ENCODE measurements around the gene CAMK1.
"Not testable (repeated sequence)": the region's sequence is repeated elsewhere in the genome, so short reads cannot be mapped to it uniquely, and the experiment has no call there.

Gene CAMK1

DNA sequence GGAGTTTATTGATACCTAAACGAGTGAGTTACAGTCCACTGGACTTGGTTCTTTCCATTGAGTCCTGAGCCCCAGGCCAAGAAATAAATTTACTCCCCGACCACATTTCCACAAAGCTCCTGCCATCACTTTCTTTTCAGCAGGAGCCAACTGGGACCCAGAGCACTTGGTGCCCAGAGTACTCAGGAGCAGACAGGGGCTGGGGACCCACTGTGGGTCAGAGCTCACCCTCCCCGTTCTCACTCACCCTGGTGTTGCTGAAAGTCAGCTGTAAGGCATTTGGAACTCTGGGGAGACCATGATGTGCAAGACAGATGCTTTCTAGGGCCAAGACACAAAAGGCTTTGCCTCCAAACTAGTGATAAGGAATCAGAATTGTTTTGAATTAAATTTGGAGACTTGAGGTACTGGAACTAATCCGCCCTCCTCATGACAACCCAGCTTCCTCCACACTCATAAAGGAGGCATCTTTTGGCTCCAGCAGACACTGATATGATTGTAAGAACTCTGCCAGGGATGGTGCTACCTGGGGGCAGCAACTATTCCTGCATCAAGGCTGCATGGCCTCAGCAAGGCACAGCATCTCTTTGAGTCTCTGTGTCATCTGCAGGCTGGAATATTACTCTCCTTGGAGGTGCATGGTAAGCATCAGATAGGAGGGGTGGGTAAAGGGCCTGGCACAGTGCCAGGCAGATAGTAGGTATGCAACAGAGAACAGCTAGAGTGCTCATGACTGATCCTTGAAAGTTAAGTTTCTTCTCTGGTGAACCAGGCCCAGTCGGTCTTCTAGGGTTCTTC, 7.3 kb upstream of the CAMK1 start:
- DNase-seq (ENCODE audit: low read depth, low spot score) = no peak

DNA sequence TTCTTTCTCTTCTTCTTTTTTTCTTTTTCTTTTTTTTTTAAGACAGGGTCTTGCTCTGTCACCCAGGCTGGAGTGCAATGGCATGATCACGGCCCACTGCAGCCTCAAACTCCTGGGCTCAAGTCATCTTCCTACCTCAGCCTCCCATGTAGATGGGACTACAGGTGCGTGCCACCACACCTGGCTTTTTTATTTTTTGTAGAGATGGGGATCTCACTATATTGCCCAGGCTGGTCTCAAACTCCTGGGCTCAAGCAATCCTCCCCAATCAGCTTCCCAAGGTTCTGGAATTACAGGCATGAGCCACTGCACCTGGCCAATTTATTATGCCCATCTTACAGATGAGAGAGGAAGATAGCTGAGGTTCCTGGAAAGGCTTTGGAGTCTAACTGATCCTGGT, 1.3 kb upstream of the CAMK1 start:
- not testable (repeated sequence) for DNase-seq (ENCODE audit: low read depth, low spot score)

DNA sequence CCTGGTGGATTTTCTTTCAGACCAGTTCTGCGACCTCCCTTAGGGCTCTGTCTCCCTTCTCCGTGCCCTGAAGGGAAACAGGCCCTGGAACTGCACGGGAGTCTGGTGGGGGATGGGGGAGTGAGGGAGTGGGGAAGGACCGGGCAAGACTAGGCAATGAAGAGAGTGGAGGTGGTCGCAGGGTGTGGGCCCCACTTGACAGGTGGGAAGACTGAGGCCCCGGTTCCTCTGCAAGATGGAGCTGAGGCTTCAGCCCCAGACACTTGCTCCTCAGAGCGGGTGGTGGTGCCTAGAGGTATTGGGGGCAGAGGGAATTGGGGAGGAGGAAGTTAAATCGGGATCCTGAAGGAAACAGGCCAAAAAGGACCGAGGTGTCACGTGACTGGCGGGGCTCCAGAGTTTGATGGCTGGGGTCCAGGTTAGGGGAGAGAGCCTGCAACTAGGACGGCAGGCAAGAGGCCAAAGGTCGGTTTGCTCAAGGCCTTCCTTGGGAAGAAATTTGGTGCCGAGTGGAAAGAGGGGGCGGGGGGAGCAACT, 597 bp upstream of the CAMK1 start:
- DNase-seq (ENCODE audit: low read depth, low spot score) = no peak

DNA sequence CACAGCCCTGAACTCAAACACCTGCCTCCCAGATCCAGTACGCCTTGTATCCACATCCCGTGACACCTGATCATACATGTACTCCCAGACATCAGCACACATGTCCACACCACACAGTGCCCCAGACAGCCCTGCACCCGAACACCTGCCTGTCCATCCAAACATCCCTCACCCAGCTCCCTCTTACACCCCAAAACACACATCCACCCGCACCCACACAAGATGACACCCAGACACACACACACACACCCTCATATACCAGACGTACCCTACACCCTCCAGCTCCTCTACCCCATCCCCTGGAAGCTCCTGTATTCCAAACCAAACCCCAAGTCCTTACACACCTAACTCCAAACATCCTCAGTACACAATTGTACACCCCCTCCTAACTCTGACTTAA, 735 bp downstream of the CAMK1 start:
- DNase-seq (ENCODE audit: low read depth, low spot score) = no peak

DNA sequence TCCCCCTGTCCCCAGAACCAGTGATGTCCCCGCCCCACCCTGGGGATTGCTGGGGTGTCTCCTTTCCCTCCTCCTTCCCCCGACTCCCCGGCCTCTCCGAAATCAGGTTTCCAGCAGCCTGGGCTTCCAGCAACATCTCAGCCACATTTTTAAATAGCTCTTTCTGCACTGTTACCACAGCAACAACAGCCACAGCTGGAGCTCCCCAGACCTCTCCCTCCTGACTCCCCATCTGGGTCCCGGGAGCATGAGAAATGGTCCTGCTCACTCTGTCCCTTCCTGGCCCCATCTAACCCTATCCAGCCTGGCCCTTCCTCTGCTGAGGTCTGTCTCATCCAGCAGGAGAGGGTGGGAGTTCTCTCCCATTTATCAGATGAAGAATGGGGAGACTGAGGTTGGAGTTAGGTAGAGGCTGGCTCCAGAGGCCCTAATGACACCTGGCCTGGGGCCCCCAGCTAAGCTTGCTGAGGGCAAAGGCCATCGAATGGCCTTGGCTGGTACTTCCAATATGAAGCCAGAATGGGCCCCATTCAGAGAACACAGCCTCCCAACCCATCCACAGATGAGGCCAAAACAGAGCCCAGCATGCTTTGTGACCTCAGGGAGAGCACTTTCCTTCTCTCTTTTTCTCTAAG, 1.5 kb downstream of the CAMK1 start:
- no peak for DNase-seq (ENCODE audit: low read depth, low spot score)

DNA sequence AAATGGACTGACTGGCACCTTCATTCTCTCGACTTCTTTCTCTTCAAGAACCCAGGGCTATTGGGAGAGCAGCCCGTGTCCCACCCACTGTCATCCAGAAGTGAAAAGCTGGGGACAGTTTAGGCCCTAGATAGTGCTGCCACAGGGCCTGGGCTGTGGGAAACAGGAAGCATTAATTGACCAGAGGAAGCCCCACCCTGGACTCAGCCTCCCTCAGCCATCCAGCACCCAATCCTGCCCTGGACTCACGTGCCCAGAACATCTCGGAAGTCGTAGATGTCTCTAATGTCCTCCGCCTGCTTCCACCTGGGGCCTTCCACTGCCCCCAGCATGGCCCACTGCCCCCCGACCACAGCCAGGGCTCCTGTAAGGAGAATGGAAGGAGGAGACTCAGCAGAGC, 2.3 kb downstream of the CAMK1 start:
- no peak for DNase-seq (ENCODE audit: low read depth, low spot score)

DNA sequence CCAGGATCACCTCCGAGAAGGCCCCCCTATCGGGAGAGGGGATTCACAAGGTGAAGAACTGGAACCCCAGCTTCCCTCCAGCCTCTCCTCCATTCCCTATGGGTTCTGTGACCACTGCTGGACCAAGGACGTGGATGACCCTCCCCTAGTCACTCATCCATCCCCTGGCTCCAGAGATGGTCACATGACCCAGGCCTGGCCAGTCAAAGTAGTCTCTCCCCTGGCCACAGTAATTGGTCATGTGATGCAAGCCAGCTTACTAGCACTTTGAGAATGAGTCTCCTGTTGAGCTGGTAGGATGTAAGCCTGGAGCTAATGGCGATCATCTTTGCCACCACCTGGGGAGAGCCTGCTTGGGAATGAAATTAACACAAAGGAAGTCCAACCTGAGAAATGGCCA, 3.9 kb downstream of the CAMK1 start:
- no peak for DNase-seq (ENCODE audit: low read depth, low spot score)

DNA sequence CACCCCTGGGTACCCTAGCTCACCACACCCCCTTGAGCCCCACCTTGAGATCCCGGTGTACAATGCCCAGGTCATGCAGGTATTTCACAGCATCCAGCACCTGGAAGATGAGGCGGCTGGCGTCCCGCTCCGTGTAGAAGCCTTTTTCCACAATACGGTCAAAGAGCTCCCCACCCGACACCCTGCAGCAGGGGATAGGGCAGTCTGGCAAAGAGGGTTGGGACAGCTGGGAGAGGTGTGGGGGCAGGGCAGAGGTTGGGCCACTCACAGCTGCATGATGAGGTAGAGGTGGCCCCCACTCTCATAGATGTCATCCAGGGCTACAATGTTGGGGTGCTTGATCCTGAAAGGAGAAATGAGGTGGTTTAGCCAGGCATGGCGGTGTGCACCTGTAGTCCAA, 6.9 kb downstream of the CAMK1 start:
- no peak for DNase-seq (ENCODE audit: low read depth, low spot score)

DNA sequence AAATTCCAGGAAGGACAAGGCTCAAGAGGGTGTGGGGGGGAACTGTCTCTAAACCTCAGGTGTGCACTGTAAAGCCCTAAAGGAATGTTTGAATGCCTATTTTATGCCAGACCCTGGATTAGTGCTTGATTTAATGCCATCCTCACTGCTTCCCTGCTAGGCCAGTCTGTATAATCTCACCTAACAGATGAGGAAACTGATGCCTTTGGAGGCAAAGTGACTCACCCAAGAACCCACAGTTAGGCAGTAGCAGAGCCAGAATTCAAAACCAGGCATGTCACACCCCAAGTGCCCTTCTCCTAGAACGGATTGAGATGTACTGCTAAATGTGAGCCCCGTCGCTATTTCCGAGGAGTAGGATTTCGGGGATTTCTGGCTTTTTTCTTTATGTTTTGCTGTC, 7.8 kb downstream of the CAMK1 start:
- no peak for DNase-seq (ENCODE audit: low read depth, low spot score)

DNA sequence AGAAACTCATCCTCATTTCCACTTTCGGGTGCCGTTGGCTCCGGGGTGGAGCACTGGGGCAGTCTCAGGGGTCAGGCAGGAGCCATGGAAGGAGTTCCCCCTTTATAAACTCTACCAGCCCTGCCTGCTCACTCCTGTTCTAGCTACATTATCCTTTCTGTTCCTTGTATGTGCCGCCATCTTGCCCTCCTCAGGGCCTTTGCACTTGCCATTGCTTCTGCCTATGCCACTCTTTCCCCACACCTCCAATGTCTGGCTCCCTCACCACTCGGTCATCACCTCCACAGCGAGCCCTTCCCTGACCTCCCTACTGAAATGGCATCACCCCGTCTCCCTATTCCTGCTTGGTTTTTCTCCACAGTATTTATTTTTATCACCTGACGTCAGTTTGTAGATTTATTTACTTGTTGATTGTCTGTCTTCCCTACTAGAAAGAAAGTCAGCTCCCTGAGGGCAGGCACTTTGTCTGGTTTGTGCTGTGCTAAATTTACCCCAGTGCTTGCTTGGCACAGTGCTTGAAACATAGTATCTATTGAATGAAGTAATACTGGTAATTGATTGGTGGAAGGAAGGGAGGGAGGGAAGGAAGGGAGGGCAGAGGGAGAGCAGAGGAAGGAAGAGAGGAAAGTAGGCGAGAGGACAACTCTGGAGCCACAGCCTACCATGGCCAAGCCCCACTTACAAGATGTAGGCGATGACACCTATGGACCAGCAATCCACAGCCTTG, 8.8 kb downstream of the CAMK1 start:
- no peak for DNase-seq (ENCODE audit: low read depth, low spot score)

DNA sequence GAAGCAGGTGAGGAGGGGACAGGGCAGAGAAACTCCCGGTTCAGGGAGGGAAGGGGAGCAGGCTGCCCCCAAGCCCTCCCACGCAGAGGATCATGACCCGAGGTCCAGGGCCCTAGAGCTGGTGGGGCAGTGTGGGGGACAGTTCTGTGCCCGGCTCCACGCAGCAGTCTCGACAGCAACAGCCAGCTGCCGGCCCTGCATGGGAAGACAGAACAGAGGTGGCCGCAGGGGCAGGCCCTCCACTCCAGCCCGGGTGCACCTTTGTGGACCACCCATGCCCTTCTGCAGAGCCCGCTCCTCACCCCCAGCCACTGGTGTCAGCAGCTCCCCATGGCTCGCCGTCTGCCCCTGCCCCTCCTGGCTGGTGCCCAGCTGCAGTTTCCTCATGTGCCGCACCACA, 12.3 kb downstream of the CAMK1 start:
- no peak for DNase-seq (ENCODE audit: low read depth, low spot score)

DNA sequence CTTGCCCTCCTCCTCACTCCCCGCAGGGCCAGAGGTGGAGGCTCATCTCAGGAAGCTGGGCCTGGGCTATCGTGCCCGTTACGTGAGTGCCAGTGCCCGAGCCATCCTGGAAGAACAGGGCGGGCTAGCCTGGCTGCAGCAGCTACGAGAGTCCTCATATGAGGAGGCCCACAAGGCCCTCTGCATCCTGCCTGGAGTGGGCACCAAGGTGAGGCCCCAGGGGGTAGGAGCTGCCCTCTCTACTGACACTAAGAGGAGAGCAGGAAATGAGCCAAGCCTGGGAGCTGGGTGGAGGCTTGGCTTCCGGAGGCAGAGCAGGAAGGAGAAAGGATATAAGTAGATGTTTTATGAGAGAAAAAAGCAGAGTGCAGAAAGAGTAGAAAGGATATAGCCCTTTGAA, 15.1 kb downstream of the CAMK1 start:
- DNase-seq (ENCODE audit: low read depth, low spot score) = no peak

DNA sequence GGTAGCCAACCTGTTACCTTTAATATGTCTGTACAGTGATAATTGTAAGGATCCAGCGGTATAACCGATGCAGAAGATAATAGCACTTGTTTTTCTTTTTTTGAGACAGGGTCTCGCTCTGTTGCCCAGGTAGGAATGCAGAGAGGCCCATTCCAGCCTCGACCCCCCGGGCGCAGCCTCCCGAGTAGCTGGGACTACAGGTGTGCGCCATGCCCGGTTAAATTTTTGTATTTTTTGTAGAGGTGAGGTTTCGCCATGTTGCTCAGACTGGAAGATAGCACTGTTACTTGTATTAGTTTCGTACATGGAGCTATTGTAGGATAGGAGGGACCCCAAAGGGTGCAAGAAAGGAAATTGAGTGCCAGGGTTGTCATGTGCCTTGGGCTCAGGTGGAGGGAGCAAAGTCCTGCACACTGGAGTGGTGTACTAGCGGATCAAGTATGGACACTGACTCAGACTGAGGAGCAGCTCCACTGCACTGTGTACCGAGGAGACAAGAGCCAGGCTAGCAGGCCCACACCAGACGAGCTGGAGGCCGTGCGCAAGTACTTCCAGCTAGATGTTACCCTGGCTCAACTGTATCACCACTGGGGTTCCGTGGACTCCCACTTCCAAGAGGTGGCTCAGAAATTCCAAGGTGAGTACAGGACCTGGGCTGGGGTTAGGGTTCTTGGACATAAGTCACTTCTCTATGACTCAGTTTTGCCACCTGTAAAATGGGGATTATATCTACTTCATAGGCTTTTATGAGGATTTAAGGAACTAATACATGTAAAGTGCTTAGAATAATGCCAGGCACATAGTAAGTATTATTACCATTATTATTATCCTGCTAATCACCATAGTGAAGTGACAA, 19.0 kb downstream of the CAMK1 start:
- DNase-seq (ENCODE audit: low read depth, low spot score) = no peak

DNA sequence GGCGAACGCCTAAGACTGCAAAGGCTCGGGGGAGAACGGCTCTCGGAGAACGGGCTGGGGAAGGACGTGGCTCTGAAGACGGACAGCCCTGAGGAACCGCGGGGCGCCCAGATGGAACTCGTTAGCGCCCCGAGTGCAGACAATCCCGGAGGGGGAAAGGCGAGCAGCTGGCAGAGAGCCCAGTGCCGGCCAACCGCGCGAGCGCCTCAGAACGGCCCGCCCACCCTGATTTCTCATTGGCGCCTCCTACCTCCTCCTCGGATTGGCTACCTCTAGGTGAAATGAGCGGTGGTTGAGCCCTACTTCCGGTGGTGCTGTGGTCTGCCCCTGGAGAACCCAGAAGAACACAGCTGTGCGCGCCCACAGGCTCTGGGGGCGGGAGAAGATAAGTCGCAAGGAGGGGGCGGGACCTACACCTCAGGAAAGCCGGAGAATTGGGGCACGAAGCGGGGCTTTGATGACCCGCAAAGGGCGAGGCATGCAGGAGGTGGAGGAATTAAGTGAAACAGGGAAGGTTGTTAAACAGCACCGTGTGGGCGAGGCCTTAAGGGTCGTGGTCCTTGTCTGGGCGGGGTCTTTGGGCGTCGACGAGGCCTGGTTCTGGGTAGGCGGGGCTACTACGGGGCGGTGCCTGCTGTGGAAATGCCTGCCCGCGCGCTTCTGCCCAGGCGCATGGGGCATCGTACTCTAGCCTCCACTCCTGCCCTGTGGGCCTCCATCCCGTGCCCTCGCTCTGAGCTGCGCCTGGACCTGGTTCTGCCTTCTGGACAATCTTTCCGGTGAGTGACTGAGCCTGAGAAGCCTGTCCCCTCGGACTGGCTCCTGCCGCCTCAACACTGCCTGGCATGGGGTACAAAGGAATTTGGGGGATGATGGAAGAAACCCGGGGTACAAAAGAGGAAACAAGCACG, 19.8 kb downstream of the CAMK1 start, which contains the start of gene OGG1:
OGG1 (plus strand) TSS at position 308 of the 911 bp plus-strand sequence; CDS start at position 643, 335 bp downstream.
- DNase-seq (ENCODE audit: low read depth, low spot score) = peak; percentile 92

DNA sequence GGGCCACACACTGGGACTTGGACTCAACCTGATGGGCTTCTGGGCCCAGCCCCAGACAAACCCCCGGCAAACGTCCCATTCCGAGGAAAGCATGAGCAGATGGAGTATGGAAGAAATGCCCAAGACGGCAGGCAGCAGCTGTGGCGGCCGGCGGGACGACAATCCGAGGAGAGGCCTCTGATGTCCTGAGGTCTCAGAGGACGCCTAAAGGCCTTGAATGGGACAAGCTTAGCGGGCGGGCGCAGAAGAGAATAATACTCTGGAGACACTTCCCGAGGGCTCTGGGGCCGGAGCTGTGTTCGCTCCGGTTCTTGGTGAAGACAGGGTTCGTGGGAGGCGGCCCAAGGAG, 20.5 kb downstream of the CAMK1 start:
- DNase-seq (ENCODE audit: low read depth, low spot score) = no peak

DNA sequence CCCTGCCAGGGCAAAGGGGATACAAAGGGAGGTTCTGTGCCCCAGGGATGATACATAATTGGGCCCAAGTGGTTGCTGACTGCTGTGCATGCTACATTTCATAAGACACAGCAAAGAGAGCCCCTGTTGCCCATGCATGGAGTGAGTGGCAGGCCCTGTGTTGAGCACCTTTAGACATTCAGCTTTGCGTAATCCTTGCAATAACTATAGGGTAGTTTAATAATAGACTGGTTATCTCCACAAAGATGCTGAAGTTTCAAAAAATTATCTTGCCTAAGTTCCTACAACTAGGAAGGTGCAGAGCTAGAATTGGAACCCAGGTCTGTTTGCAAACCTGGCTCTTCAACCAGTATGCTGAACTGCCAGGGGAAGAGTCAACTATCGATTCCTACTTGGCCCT, 21.7 kb downstream of the CAMK1 start:
- no peak for DNase-seq (ENCODE audit: low read depth, low spot score)

DNA sequence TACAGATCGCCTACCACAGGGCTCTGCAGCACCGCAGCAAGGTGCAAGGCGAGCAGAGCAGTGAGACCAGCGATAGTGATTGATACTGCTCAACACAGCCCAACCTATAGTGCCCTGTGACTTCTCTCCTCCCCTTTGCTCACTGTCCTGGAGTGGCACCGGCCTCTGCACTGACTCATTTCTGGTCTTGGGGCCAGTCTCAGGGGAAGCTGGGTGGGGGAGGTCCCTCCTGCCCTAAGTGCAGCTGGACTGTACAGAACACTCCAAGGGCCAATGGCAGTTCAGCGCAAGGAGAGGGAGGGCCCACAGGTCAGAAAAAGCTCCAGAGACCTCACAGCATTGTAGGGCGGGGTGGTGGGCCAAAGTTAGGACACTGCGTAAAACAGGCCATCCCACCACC, 22.5 kb downstream of the CAMK1 start:
- DNase-seq (ENCODE audit: low read depth, low spot score) = no peak

DNA sequence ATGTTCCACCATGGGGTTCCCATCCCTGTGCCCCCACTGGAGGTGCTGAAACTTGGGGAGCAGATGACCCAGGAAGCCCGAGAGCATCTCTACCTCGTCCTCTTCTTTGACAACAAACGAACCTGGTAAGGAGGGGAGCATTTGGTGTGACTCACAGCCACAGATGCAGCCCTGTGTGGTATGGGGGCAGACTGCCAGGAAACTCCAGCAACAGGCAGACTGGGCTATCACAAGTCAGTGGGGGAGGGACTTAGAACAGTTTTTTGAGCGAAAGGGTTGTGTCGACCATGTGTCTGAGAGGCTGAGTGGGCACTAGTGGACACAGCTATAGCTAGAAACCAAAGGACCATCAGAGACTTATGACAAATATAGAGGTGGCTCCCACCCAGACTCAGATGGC, 23.4 kb downstream of the CAMK1 start:
- no peak for DNase-seq (ENCODE audit: low read depth, low spot score)

DNA sequence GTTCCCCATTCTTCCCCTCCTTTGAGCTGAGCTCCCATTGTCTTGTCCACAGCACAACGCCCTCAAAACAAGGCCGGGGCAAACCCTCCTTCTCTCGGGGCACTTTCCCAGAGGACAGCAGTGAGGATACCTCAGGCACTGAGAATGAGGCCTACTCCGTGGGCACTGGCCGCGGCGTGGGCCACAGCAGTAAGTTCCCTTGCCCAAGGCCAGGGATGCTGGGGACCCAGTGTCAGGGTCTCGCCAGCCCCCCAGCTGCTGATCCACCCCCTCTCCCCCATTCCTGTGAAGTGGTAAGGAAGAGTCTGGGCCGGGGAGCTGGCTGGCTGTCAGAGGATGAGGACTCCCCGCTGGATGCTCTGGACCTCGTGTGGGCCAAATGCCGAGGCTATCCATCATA, 24.2 kb downstream of the CAMK1 start:
- DNase-seq (ENCODE audit: low read depth, low spot score) = no peak

DNA sequence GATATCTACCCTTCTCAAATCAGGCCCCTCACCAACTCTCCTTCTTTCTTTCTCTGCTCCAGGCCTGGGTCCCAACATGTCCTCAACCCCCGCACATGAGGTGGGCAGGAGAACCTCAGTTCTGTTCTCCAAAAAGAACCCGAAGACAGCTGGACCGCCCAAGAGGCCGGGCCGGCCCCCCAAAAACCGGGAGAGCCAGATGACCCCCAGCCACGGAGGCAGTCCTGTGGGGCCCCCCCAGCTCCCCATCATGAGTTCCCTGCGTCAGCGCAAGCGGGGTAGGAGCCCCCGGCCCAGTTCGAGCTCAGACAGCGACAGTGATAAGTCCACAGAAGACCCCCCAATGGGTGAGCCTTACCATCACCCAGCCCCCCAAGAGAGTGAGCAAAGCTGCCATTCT, 25.6 kb downstream of the CAMK1 start:
- no peak for DNase-seq (ENCODE audit: low read depth, low spot score)

DNA sequence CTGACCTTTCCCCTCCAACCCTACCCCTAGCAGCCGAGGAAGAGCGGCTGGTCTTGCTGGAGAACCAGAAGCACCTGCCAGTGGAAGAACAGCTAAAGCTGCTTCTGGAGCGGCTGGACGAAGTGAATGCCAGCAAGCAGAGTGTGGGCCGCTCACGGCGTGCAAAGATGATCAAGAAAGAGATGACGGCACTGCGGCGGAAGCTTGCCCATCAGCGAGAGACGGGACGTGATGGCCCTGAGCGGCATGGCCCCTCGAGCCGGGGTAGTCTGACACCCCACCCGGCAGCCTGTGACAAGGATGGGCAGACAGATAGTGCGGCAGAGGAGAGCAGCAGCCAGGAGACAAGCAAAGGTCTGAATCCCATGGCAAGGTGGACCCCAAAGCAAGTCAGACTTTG, 26.2 kb downstream of the CAMK1 start:
- no peak for DNase-seq (ENCODE audit: low read depth, low spot score)

All from activated CD4-positive, CD25-positive, alpha-beta regulatory T cell treated with anti-CD3 and anti-CD28 coated beads, Interleukin-2, amount 50 U/mL, for 16 hours (primary cell).